GM19372 (cell line): ENCODE data around the gene IL1RL1.
A peak's percentile ranks its signal among the peaks of the same experiment; 100 is the strongest.

Source experiments
- ATAC-seq: cut with Tn5 transposase; IDR thresholded peaks from one replicate; pipeline ENCODE4 v1.9.1; 2021; ENCODE audit warnings: mild to moderate bottlenecking, low read depth, moderate library complexity; ENCODE audit not compliant: unreplicated experiment

IL1RL1 gene

GRCh38 chr2:102334486-102334885 is 23.1 kb downstream of the IL1RL1 start:
- ATAC-seq, result no peak

GRCh38 chr2:102335871-102336366 is 24.6 kb downstream of the IL1RL1 start:
- no peak for ATAC-seq

- no peak for ATAC-seq
These were observed 25.2 kb downstream of the IL1RL1 start for GRCh38 chr2:102336502-102336945.

- ATAC-seq, result no peak
These were observed 25.6 kb downstream of the IL1RL1 start for GRCh38 chr2:102337012-102337411.

GRCh38 chr2:102337481-102338386 is 26.4 kb downstream of the IL1RL1 start:
- no peak for ATAC-seq

- ATAC-seq, result no peak
These were observed 29.4 kb downstream of the IL1RL1 start for GRCh38 chr2:102340778-102341177.

- ATAC-seq, result no peak
These were observed 31.5 kb downstream of the IL1RL1 start for GRCh38 chr2:102342888-102343287.

- no peak for ATAC-seq
These were observed 33.0 kb downstream of the IL1RL1 start for GRCh38 chr2:102344397-102344796.

GRCh38 chr2:102345329-102345920 is 34.1 kb downstream of the IL1RL1 start:
- no peak for ATAC-seq

- ATAC-seq, result no peak
These were observed 35.2 kb downstream of the IL1RL1 start for GRCh38 chr2:102346381-102347130.

- ATAC-seq, result no peak
These were observed 38.9 kb downstream of the IL1RL1 start for GRCh38 chr2:102350137-102350793.

GRCh38 chr2:102355526-102356380 is 44.4 kb downstream of the IL1RL1 start, which contains the start of gene IL18R1:
Gene IL18R1, plus strand, starts transcription at chr2:102355796. Its CDS starts 6,865 bp downstream, at chr2:102362661.
- ATAC-seq, result peak; percentile 80

- peak; percentile 2 for ATAC-seq
These were observed 45.0 kb downstream of the IL1RL1 start for GRCh38 chr2:102356381-102356712.

GRCh38 chr2:102356741-102357140 is 45.4 kb downstream of the IL1RL1 start:
- ATAC-seq, result no peak

- peak; percentile 38 for ATAC-seq
These were observed 46.6 kb downstream of the IL1RL1 start for GRCh38 chr2:102357937-102358336.

GRCh38 chr2:102358496-102358895 is 47.1 kb downstream of the IL1RL1 start:
- ATAC-seq, result no peak

- ATAC-seq, result no peak
These were observed 48.2 kb downstream of the IL1RL1 start for GRCh38 chr2:102359527-102359926.

- no peak for ATAC-seq
These were observed 50.4 kb downstream of the IL1RL1 start for GRCh38 chr2:102361632-102362241.

GRCh38 chr2:102365763-102366162 is 54.4 kb downstream of the IL1RL1 start:
- ATAC-seq, result no peak
